H9 (cell line): ENCODE measurements around the gene DAB1. TPM values are rescaled to one million over a fixed set of nuclear protein-coding genes. Genes with fewer than 3 reads are reported as not detected.

ENCODE experiments used
- DNase-seq: peaks from one replicate; pipeline ENCODE4 v3.0.0-alpha.2; 2017
- H2AFZ ChIP-seq: one replicate; pipeline ENCODE4 v1.6.1; 2013; ENCODE audit warnings: mild to moderate bottlenecking, low read length, control low read depth, moderate library complexity
- H2AK5ac ChIP-seq: 2 replicates; pipeline ENCODE4 v1.6.1; 2013; ENCODE audit warnings: low read length, control low read depth, mixed read lengths; ENCODE audit not compliant: insufficient read length
- H2BK120ac ChIP-seq: one replicate; pipeline ENCODE4 v1.6.1; 2013; ENCODE audit warnings: low read depth, mild to moderate bottlenecking, low read length, control low read depth, inconsistent platforms; ENCODE audit not compliant: poor library complexity, severe bottlenecking
- H2BK12ac ChIP-seq: 2 replicates; pipeline ENCODE4 v1.6.1; 2013; ENCODE audit warnings: low read length, control low read depth, mixed read lengths, low read depth; ENCODE audit not compliant: insufficient read length
- H2BK15ac ChIP-seq: 2 replicates; pipeline ENCODE4 v1.6.1; 2013; ENCODE audit warnings: low read depth, low read length, control low read depth
- H2BK20ac ChIP-seq: one replicate; pipeline ENCODE4 v1.6.1; 2013; ENCODE audit warnings: low read depth, mild to moderate bottlenecking, low read length, control low read depth, inconsistent platforms; ENCODE audit not compliant: poor library complexity, severe bottlenecking
- H2BK5ac ChIP-seq: 2 replicates; pipeline ENCODE4 v1.6.1; 2013; ENCODE audit warnings: low read length, control low read depth, mixed read lengths; ENCODE audit not compliant: insufficient read length
- H3K14ac ChIP-seq: 2 replicates; pipeline ENCODE4 v1.6.1; 2013; ENCODE audit warnings: low read length, control low read depth; ENCODE audit not compliant: insufficient read depth
- H3K18ac ChIP-seq: 2 replicates; pipeline ENCODE4 v1.6.1; 2013; ENCODE audit warnings: low read depth, mild to moderate bottlenecking, mixed read lengths, low read length, control low read depth; ENCODE audit not compliant: insufficient read length
- H3K23ac ChIP-seq: 2 replicates; pipeline ENCODE4 v1.6.1; 2013; ENCODE audit warnings: low read length, control low read depth, mixed read lengths, low read depth; ENCODE audit not compliant: insufficient read length
- H3K23me2 ChIP-seq: 2 replicates; pipeline ENCODE4 v1.6.1; 2013; ENCODE audit warnings: low read depth, mild to moderate bottlenecking, mixed read lengths, low read length, control low read depth; ENCODE audit not compliant: insufficient read length, poor library complexity, severe bottlenecking
- H3K27ac ChIP-seq: 2 replicates; pipeline ENCODE4 v1.5.1; 2013; ENCODE audit warnings: low read length, control low read depth, mixed read lengths, low read depth; ENCODE audit not compliant: insufficient read length
- H3K27me3 ChIP-seq: 2 replicates; pipeline ENCODE4 v1.6.1; 2013; ENCODE audit warnings: low read length, control low read depth, inconsistent platforms; ENCODE audit not compliant: insufficient read depth
- H3K4ac ChIP-seq: 2 replicates; pipeline ENCODE4 v1.6.1; 2013; ENCODE audit warnings: low read depth, mild to moderate bottlenecking, control low read depth, inconsistent platforms, low read length, moderate library complexity
- H3K4me1 ChIP-seq: 2 replicates; pipeline ENCODE4 v1.6.1; 2013; ENCODE audit warnings: low read length, control low read depth, inconsistent platforms; ENCODE audit not compliant: insufficient read depth
- H3K4me2 ChIP-seq: 2 replicates; pipeline ENCODE4 v1.6.1; 2013; ENCODE audit warnings: low read length, control low read depth, mixed read lengths; ENCODE audit not compliant: insufficient read length, insufficient read depth
- H3K56ac ChIP-seq: 2 replicates; pipeline ENCODE4 v1.6.1; 2013; ENCODE audit warnings: low read depth, mild to moderate bottlenecking, mixed read lengths, low read length, control low read depth; ENCODE audit not compliant: insufficient read length
- H3K79me1 ChIP-seq: 2 replicates; pipeline ENCODE4 v1.6.1; 2013; ENCODE audit warnings: low read depth, mild to moderate bottlenecking, moderate library complexity, low read length, control low read depth, inconsistent platforms; ENCODE audit not compliant: insufficient read depth, poor library complexity, severe bottlenecking
- H3K79me2 ChIP-seq: 2 replicates; pipeline ENCODE4 v1.6.1; 2013; ENCODE audit warnings: low read length, control low read depth, inconsistent platforms; ENCODE audit not compliant: insufficient read depth
- H3K9ac ChIP-seq: 2 replicates; pipeline ENCODE4 v1.6.1; 2013; ENCODE audit warnings: low read length, control low read depth, mixed read lengths; ENCODE audit not compliant: insufficient read length; ENCODE audit errors: extremely low read depth
- H3K9me3 ChIP-seq: one replicate; pipeline ENCODE4 v1.6.1; 2013; ENCODE audit warnings: low read depth, low read length, inconsistent platforms; ENCODE audit not compliant: control insufficient read depth
- H3T11ph ChIP-seq: one replicate; pipeline ENCODE4 v1.6.1; 2013; ENCODE audit warnings: mild to moderate bottlenecking, low read length, control low read depth, inconsistent platforms
- H4K20me1 ChIP-seq: one replicate; pipeline ENCODE4 v1.6.1; 2013; ENCODE audit not compliant: control insufficient read depth, insufficient read length, insufficient read depth
- H4K5ac ChIP-seq: 2 replicates; pipeline ENCODE4 v1.6.1; 2013; ENCODE audit warnings: low read depth, mild to moderate bottlenecking, mixed read lengths, low read length, control low read depth; ENCODE audit not compliant: insufficient read length
- H4K8ac ChIP-seq: replicated peaks from 2 replicates; pipeline ENCODE4 v1.6.1; 2013; ENCODE audit warnings: low read length, control low read depth, mixed read lengths, low read depth; ENCODE audit not compliant: insufficient read length
- H4K91ac ChIP-seq: 2 replicates; pipeline ENCODE4 v1.6.1; 2013; ENCODE audit warnings: low read depth, mild to moderate bottlenecking, moderate library complexity, mixed read lengths, low read length, control low read depth; ENCODE audit not compliant: insufficient read length
- H3K27ac Mint-ChIP-seq, 3 experiments: 2 replicates in 2 of 3; 3 replicates in 1 of 3; pipeline ENCODE4 v1.8.0; 2020 to 2021; ENCODE audit warnings: mixed read lengths in 3 of 3, mild to moderate bottlenecking in 1 of 3, moderate library complexity in 1 of 3
- H3K27me3 Mint-ChIP-seq: 2 replicates; pipeline ENCODE4 v1.8.0; 2021; ENCODE audit warnings: low read depth, mild to moderate bottlenecking, moderate library complexity, mixed read lengths
- H3K36me3 Mint-ChIP-seq, 3 experiments: 2 replicates in 2 of 3; 3 replicates in 1 of 3; pipeline ENCODE4 v1.8.0; 2020 to 2021; ENCODE audit warnings: low read depth in 3 of 3, mixed read lengths in 3 of 3; ENCODE audit not compliant: insufficient read depth in 1 of 3
- H3K4me1 Mint-ChIP-seq, 2 experiments: 2 replicates each; pipeline ENCODE4 v1.8.0; 2020; ENCODE audit warnings: mixed read lengths in 2 of 2
- H3K4me3 Mint-ChIP-seq, 2 experiments: 2 replicates in 1 of 2; 3 replicates in 1 of 2; pipeline ENCODE4 v1.8.0; 2020 to 2021; ENCODE audit warnings: mild to moderate bottlenecking in 2 of 2, mixed read lengths in 2 of 2, moderate library complexity in 1 of 2
- H3K9me3 Mint-ChIP-seq, 2 experiments: 2 replicates in 1 of 2; 3 replicates in 1 of 2; pipeline ENCODE4 v1.8.0; 2020; ENCODE audit warnings: mild to moderate bottlenecking in 2 of 2, mixed read lengths in 2 of 2, moderate library complexity in 1 of 2
- WGBS: extraction: QIAGEN DNeasy Blood & Tissue Kit; methylation state at CpG from one replicate; pipeline ENCODE4 v1.1.7; 2013; ENCODE audit warnings: missing lambda C conversion rate, low lambda C conversion rate, mixed read lengths; ENCODE audit not compliant: insufficient read length; ENCODE audit errors: extremely low coverage; 5-methylcytosine and 5-hydroxymethylcytosine counted together
- total RNA-seq: library from RNA; stranded (reverse); gene quantifications from 2 replicates; pipeline ENCODE4 v1.2.1, GENCODE V29; 2021
- TF ChIP-seq, protein P1 (sequence below): fragments of 200-600 bp; sonication (generic); conservative IDR thresholded peaks from 3 replicates; pipeline ENCODE4 v1.8.0; 2021; ENCODE audit warnings: antibody characterized with exemption, mild to moderate bottlenecking

The DAB1 gene
- total RNA-seq, 1 experiment from 2014 or later = 9.3 TPM

DNA sequence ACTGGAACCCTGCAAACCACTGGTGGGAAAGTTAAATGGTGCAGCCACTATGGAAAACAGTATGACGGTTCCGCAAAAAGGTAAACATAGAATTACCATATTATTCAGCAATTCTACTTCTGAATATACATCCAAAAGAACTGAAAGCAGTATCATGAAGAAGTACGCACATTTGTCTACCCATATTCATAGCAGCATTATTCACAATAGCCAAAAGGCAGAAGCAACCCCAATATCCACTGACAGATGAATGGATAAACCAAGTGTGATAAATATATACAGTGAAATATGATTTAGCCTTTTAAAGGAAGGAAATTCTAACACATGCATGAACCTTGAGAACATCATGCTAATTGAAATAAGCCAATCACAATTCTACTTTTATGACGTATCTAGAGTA lies 39.6 kb downstream of the DAB1 start:
- no peaks in the 10 kb centered on the region for H3K9me3 ChIP-seq
- no peak overlapping the region for H4K91ac ChIP-seq
- H2AK5ac ChIP-seq = no peak overlapping the region
- Mint-ChIP-seq H3K27ac (no peak overlapping the region), H3K36me3 (no peaks in the 10 kb centered on the region), H3K4me3 (no peak overlapping the region), H3K27me3 (no peaks in the 10 kb centered on the region), H3K4me1 (peaks cover 6 to 10% of the 10 kb centered on the region in 2 experiments), H3K9me3 (no peaks in the 10 kb centered on the region)
- H3K4ac ChIP-seq = no peak overlapping the region
- no peak overlapping the region for H3K23ac ChIP-seq
- H3K79me2 ChIP-seq = 0 out of 2 replicates have a peak, but pooled peaks cover 2% of the 10 kb centered on the region
- H3K14ac ChIP-seq = no peak overlapping the region
- H2BK5ac ChIP-seq = no peak overlapping the region
- no peaks in the 10 kb centered on the region for H4K20me1 ChIP-seq
- H3K9ac ChIP-seq = no peak overlapping the region
- DNase-seq = no peak
- no peak overlapping the region for H3K27ac ChIP-seq
- H2BK20ac ChIP-seq = no peak overlapping the region
- H3T11ph ChIP-seq = no peak overlapping the region
- no peak overlapping the region for H4K5ac ChIP-seq
- no peak overlapping the region for H2BK15ac ChIP-seq
- peaks cover 3% of the 10 kb centered on the region; the same call in 1 of the 2 replicates for H3K4me1 ChIP-seq
- no peak overlapping the region for H3K18ac ChIP-seq
- H2BK120ac ChIP-seq = no peak overlapping the region
- H3K56ac ChIP-seq = no peak overlapping the region
- H2AFZ ChIP-seq = no peak overlapping the region
- H3K4me2 ChIP-seq = no peak overlapping the region
- no peak overlapping the region for H2BK12ac ChIP-seq
- H4K8ac ChIP-seq = no peak overlapping the region
- WGBS = no CpG with 5 or more reads among the region's 4 CpGs
- no peaks in the 10 kb centered on the region for H3K79me1 ChIP-seq
- TF ChIP-seq, protein P1, sequence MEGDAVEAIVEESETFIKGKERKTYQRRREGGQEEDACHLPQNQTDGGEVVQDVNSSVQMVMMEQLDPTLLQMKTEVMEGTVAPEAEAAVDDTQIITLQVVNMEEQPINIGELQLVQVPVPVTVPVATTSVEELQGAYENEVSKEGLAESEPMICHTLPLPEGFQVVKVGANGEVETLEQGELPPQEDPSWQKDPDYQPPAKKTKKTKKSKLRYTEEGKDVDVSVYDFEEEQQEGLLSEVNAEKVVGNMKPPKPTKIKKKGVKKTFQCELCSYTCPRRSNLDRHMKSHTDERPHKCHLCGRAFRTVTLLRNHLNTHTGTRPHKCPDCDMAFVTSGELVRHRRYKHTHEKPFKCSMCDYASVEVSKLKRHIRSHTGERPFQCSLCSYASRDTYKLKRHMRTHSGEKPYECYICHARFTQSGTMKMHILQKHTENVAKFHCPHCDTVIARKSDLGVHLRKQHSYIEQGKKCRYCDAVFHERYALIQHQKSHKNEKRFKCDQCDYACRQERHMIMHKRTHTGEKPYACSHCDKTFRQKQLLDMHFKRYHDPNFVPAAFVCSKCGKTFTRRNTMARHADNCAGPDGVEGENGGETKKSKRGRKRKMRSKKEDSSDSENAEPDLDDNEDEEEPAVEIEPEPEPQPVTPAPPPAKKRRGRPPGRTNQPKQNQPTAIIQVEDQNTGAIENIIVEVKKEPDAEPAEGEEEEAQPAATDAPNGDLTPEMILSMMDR = no peak
- no peaks in the 10 kb centered on the region for H3K27me3 ChIP-seq
- H3K23me2 ChIP-seq = no peaks in the 10 kb centered on the region
